Measurements from ENCODE around the gene GLOD4. TPM values are rescaled to one million over a fixed set of nuclear protein-coding genes. Genes with fewer than 3 reads are reported as not detected.

Gene GLOD4
- total and polyA plus RNA-seq, 10 of the 15 experiments (the other 5 are each of a cell fraction or from before 2014, with no cell fraction given) = 40.8 to 107 (median 81.2) TPM

DNA sequence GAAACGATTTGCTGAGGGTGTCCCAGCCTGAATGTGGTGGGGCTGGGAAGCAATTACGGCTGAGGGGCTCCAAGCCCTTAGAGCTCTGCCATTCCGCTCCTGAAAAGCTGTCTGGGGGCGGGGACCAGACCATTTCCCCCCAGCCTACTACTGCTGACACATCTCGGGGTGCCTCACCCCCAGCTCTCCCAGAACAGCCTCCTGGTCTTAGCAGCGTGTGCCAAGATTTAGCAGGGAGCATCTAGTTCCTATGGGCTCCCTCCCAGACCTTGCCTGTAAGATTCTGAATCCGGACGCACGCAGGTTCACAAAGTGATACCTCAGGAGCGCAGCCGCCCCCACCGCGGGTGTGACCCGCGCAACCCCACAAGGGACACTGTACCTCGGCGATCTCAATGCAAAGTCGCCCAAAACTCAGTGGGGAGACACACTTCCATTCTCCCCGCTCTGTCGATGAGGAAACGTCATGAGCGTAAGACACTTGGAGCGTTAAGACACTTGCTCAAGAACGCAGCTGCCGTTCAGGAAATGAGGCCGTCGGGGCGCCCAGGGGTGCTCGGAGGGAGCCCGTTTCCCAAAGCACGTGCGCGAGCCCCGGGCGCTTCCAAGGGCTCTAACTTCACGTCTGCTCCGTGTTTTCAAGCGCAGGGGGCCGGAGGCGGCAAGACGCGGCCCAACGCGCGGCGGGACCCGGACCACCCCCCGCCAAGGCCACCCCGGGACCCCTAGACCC, 30.6 kb downstream of the GLOD4 start (continued):
- TF ChIP-seq, protein P1, sequence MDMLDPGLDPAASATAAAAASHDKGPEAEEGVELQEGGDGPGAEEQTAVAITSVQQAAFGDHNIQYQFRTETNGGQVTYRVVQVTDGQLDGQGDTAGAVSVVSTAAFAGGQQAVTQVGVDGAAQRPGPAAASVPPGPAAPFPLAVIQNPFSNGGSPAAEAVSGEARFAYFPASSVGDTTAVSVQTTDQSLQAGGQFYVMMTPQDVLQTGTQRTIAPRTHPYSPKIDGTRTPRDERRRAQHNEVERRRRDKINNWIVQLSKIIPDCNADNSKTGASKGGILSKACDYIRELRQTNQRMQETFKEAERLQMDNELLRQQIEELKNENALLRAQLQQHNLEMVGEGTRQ (IDR thresholded peaks at IDR 0.05; ENCODE audit: borderline replicate concordance, low read depth, low read length) = no peak
- no peak for TF ChIP-seq ZNF384 (IDR thresholded peaks at IDR 0.05; ENCODE audit: borderline replicate concordance, low read depth, low read length)
- no peak for TF ChIP-seq TCF12 (IDR thresholded peaks at IDR 0.05; ENCODE audit: low read depth, low read length)
- TF ChIP-seq, protein P2, sequence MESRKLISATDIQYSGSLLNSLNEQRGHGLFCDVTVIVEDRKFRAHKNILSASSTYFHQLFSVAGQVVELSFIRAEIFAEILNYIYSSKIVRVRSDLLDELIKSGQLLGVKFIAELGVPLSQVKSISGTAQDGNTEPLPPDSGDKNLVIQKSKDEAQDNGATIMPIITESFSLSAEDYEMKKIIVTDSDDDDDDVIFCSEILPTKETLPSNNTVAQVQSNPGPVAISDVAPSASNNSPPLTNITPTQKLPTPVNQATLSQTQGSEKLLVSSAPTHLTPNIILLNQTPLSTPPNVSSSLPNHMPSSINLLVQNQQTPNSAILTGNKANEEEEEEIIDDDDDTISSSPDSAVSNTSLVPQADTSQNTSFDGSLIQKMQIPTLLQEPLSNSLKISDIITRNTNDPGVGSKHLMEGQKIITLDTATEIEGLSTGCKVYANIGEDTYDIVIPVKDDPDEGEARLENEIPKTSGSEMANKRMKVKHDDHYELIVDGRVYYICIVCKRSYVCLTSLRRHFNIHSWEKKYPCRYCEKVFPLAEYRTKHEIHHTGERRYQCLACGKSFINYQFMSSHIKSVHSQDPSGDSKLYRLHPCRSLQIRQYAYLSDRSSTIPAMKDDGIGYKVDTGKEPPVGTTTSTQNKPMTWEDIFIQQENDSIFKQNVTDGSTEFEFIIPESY (IDR thresholded peaks at IDR 0.05) = no peak
- no peak for TF ChIP-seq RELA (IDR thresholded peaks at IDR 0.05; ENCODE audit: borderline replicate concordance, partially characterized antibody)
- TF ChIP-seq, protein P3, sequence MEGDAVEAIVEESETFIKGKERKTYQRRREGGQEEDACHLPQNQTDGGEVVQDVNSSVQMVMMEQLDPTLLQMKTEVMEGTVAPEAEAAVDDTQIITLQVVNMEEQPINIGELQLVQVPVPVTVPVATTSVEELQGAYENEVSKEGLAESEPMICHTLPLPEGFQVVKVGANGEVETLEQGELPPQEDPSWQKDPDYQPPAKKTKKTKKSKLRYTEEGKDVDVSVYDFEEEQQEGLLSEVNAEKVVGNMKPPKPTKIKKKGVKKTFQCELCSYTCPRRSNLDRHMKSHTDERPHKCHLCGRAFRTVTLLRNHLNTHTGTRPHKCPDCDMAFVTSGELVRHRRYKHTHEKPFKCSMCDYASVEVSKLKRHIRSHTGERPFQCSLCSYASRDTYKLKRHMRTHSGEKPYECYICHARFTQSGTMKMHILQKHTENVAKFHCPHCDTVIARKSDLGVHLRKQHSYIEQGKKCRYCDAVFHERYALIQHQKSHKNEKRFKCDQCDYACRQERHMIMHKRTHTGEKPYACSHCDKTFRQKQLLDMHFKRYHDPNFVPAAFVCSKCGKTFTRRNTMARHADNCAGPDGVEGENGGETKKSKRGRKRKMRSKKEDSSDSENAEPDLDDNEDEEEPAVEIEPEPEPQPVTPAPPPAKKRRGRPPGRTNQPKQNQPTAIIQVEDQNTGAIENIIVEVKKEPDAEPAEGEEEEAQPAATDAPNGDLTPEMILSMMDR (IDR thresholded peaks at IDR 0.05 in 2 of 3, conservative IDR thresholded peaks at IDR 0.05 in 1 of 3; ENCODE audit: control insufficient read depth in 2 of 3, extremely low read depth in 1 of 3, insufficient read depth in 1 of 3, low read depth in 3 of 3, low read length in 3 of 3) = no peak
- no peak for TF ChIP-seq SREBF2 (IDR thresholded peaks at IDR 0.05; ENCODE audit: low read length)
- no peak for TF ChIP-seq MLLT1 (IDR thresholded peaks at IDR 0.05)
- no peak for TF ChIP-seq ETV6 (conservative IDR thresholded peaks at IDR 0.05 in 1 of 2, IDR thresholded peaks at IDR 0.05 in 1 of 2; ENCODE audit: borderline replicate concordance in 1 of 2, low read depth in 1 of 2)
- no peak for TF ChIP-seq SP1 (IDR thresholded peaks at IDR 0.05; ENCODE audit: low read depth, low read length)
- TF ChIP-seq ZNF274 (IDR thresholded peaks at IDR 0.05; ENCODE audit: insufficient read depth, insufficient read length) = no peak
- TF ChIP-seq ESRRA (IDR thresholded peaks at IDR 0.05; ENCODE audit: low read length) = no peak
- no peak for TF ChIP-seq ZNF24 (IDR thresholded peaks at IDR 0.05)
- no peak for TF ChIP-seq BACH1 (IDR thresholded peaks at IDR 0.05; ENCODE audit: borderline replicate concordance)
- TF ChIP-seq NFYA (IDR thresholded peaks at IDR 0.05; ENCODE audit: borderline replicate concordance, low read depth, low read length) = no peak
- TF ChIP-seq BRCA1 (IDR thresholded peaks at IDR 0.05; ENCODE audit: low read depth, low read length) = no peak
- no peak for TF ChIP-seq RUNX3 (IDR thresholded peaks at IDR 0.05; ENCODE audit: low read length)
- TF ChIP-seq ZBED1 (IDR thresholded peaks at IDR 0.05; ENCODE audit: borderline replicate concordance) = no peak
- no peak for TF ChIP-seq RB1 (IDR thresholded peaks at IDR 0.05; ENCODE audit: borderline replicate concordance)
- no peak for TF ChIP-seq CBX3 (IDR thresholded peaks at IDR 0.05; ENCODE audit: borderline replicate concordance, low read depth)

Data from GM12878 (cell line).